GM08714 (cell line): Measurements from ENCODE around the gene PVALEF.

Experiments used
- H3K4me3 ChIP-seq: fragments of 200-500 bp; sonication (Bioruptor generic); 2 replicates; pipeline ENCODE4 v1.5.1; 2014; ENCODE audit warnings: mild to moderate bottlenecking, low read length, inconsistent platforms
- ZNF274 ChIP-seq: IDR thresholded peaks from 2 replicates; pipeline ENCODE4 v1.6.1; 2012; ENCODE audit warnings: mild to moderate bottlenecking, low read depth, low read length

Gene PVALEF

DNA sequence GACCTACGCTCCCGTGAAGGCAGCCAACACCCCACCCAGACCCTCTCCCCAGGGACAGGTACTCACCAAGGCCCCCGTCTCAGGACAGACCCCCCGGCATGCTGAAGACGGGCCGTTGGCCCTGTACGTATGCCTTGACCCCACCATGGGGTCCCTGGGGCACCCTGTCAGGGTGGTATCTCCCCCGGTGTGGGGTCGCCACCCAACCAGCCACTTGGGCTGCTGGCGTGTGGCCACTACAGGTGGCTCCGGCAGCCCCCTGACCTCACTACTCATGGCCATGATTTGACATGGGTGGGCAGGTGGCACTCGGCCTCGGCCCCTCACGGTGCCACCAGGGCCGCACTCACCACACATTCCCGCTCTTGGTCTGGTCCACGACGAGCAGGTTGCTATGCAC lies 40.9 kb upstream of the PVALEF start:
- TF ChIP-seq ZNF274, result no peak
- no peak overlapping the region for H3K4me3 ChIP-seq

DNA sequence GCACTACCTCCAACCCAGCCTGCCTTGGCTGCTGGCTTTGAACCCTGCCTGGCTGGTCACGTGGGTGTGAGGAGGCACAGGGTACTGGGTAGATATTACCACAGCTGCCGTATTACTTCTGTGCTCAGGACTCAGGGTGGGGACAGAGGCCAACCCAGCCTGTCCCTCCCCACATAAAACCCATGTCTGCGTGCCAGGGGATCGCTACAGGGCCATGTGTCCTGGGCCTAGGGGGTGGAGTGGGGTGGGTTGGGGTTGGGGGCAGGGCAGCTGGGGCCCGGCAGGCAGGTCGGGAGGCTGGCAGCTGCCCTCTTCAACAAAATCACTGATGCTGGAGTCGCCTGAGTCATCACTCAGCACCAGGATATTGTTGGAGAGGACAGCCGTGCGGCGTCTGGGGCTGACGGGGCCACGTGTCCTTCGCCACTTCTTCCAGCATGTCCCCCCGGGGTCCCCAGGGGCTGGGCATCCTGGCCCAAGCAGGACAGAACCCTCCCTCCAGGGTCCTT lies 39.7 kb upstream of the PVALEF start:
- TF ChIP-seq ZNF274, result no peak
- no peak overlapping the region for H3K4me3 ChIP-seq

GRCh38 chr17:81126281-81127132 lies 38.8 kb upstream of the PVALEF start:
- H3K4me3 ChIP-seq, result no peak overlapping the region
- no peak for TF ChIP-seq ZNF274

DNA sequence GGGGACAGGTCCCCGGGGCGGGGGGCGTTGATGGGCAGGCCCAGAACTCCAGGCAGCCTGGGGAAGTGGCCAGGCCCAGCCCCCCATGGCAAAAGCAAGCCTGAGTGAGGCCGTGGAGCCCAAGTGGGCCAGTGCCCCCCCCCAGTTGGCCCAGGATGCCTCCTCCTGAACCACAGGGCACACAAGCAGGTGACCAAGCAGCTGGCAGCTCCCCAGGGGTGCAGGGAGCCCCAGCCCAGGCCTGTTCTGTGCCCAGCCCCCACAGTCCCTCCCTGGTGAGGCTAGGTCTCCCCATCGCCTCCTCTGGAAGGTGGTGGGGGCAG lies 38.2 kb upstream of the PVALEF start:
- no peak for TF ChIP-seq ZNF274
- H3K4me3 ChIP-seq, result no peak overlapping the region

GRCh38 chr17:81127526-81128177 lies 37.7 kb upstream of the PVALEF start:
- H3K4me3 ChIP-seq, result no peak overlapping the region
- no peak for TF ChIP-seq ZNF274

GRCh38 chr17:81128338-81128737 lies 37.0 kb upstream of the PVALEF start:
- TF ChIP-seq ZNF274, result no peak
- no peak overlapping the region for H3K4me3 ChIP-seq

- no peak for TF ChIP-seq ZNF274
- no peak overlapping the region for H3K4me3 ChIP-seq
Measured at GRCh38 chr17:81128774-81129173, 36.5 kb upstream of the PVALEF start.

DNA sequence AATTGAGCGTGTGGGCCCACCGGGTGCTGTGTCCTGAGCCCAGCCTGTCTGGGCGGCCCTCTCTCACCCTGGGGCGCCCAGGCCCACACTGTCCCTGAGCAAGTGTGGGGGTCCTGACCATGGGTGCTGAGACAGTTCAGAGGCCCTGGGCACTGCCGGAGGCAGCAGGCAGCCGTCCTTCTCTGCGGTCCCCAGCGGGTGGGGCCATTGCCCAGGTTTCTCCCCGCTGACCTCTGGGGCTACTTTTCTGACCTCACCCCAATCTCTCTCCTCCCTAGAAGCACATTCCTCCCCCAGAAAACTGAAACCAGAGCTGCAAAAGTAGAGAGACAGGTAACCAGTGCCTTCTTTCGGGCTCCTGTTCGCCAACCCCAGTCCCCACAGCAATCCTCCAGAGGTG lies 36.0 kb upstream of the PVALEF start:
- no peak overlapping the region for H3K4me3 ChIP-seq
- TF ChIP-seq ZNF274, result no peak

DNA sequence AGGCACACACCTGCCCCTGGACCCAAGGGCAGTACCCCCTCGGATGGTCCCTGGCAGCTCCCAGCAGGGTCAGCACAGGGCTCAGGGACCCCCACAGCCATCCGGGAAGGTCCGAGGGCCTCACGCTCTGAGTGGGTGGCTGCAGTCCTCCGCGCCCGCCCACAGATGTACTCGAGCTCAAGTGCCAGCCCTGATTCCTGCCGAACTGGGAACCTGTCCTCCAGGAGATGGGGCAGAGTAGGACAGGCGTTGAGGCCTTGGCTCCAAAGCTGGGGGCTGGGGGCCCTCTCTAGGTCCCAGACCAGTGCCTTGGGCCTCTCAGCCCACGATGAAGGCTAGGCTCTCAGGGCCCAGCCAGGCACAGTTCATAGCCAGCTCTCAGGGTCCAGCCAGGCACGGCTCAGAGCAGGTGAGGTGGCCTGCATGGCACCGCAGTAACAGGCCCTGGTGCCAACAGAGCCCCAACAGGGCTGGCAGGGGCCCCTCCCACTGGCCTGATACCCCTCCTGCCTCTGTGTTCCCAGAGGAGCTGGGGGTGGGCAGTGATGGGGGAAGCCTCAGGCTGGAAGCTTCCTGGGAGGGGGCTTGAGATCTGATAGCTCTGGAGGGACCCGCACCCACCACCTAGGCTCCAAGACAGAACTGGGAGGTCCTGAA lies 35.5 kb upstream of the PVALEF start:
- H3K4me3 ChIP-seq, result no peak overlapping the region
- TF ChIP-seq ZNF274, result no peak

- H3K4me3 ChIP-seq, result no peak overlapping the region
- TF ChIP-seq ZNF274, result no peak
Measured at GRCh38 chr17:81130385-81131361, 34.6 kb upstream of the PVALEF start.

DNA sequence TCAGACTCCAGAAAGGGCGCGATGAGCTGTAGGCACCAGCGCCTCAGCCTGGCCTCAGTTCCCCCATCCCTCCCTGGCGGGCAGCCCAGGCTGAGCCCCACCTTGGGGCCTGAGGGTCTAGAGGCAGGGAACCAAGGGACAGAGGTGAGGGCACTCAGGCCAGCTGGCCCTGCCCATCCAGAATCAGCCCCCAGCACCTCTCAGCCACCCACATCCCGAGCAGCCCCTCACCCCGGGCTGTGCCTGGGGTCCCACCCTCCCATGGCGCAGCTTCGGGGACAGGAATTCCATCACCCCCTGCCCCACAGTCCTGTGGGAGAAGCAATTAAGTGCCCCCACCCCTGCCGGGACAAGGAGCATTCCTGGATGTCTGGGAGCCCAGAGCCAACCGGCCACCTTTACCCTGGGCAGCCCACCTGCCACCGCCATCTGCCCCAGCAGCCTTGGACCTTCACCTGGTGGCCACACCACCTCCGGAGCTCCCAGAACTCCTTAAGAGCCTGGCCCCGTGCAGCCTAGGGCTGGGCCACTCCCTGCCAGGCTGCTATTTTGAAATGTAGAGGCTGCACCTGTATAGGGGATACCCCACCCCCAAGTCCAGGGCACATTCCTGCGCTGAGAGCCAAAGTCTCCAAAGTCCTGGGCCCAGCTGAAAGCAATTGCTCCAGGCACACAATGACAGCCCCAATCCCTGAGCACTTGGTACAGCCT lies 33.7 kb upstream of the PVALEF start:
- H3K4me3 ChIP-seq, result no peak overlapping the region
- TF ChIP-seq ZNF274, result no peak

DNA sequence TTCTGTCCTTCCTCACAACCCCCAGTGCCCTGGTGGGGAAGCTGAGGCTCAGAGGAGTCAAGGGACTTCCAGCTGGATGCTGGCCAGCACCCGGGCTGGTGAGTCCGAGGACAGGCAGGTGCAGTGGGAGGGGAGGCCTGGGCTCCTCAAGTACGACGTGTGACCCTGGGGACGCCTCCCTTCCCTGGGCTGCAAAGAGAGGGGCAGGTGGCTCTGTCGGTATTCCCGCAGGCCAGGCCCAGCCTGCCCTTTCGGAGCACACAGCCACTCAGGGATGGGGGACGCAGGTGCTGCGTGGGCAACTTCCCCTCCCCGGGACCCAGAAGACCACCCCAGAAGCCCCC lies 33.1 kb upstream of the PVALEF start:
- H3K4me3 ChIP-seq, result no peak overlapping the region
- TF ChIP-seq ZNF274, result no peak

DNA sequence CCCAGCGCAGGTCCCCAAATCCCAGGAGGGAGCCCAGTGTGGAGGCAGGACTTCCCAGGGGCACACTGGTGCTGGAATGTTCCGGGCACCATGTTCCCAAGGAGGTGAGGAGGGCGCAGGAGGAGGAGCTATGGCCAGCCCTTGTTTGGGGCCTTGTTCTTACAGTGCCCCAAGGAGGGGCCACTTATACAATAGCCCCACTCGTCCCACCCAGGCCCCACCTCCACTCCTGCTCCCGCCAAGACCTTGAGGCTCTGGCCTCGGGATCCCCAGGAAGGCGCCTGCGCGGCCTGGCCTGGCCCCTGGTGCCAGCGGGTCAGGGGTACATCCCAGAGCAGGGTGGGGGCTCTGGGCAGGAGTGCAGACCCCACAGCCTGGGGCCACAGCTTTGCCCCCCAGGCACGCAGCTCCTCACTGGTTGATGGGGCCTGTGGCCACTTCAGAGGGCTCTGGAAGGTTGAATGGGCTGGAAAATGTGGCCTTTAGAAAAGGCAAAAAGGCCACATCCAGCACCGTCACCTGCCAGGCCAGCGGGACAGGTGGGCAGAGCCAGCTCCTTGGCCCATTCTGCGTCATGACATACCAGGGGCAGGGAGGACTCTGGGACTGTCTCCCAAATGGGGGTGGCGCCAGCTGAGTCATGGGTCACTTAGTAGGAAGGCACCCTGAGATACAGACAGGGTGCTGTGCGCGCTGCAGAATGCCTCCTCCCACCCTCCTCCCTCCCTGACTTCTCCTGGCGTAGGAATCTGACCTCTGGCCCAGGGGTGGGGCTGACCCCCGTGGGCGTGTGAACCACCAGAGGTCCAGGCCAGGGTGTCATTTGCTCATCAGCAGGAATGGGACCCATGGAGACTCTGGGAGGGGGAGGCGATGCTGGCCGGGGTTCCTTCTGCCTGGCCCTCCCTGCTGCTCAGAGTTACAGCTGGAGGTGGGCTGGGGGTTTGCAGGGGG lies 32.3 kb upstream of the PVALEF start:
- H3K4me3 ChIP-seq, result no peak overlapping the region
- TF ChIP-seq ZNF274, result no peak
